Fibroblast of the aortic adventitia (primary cell): ENCODE data around the gene LRRC28. TPM values are rescaled to one million over a fixed set of nuclear protein-coding genes. Genes with fewer than 3 reads are reported as not detected.

ENCODE experiments used
- DNase-seq: peaks from one replicate; pipeline ENCODE4 v3.0.0-alpha.2; 2010; ENCODE audit warnings: low read depth
- H3K4me3 ChIP-seq: 2 replicates; pipeline ENCODE4 v1.5.1; 2011; ENCODE audit warnings: low read depth, mild to moderate bottlenecking, control low read depth, low read length, moderate library complexity
- total RNA-seq: library from RNA; depleted of rRNA; stranded (reverse); fragments of >200 nt; gene quantifications from 2 replicates; pipeline ENCODE4 v1.2.3, GENCODE V29; 2012; ENCODE audit warnings: low replicate concordance
- TF ChIP-seq, protein P1 (sequence below): IDR thresholded peaks from 2 replicates; pipeline ENCODE4 v1.5.1; 2011; ENCODE audit warnings: mild to moderate bottlenecking, low read length, control low read depth, inconsistent platforms; ENCODE audit not compliant: insufficient read depth

Gene LRRC28
- total RNA-seq, 1 donor, result 28.0 TPM

DNA sequence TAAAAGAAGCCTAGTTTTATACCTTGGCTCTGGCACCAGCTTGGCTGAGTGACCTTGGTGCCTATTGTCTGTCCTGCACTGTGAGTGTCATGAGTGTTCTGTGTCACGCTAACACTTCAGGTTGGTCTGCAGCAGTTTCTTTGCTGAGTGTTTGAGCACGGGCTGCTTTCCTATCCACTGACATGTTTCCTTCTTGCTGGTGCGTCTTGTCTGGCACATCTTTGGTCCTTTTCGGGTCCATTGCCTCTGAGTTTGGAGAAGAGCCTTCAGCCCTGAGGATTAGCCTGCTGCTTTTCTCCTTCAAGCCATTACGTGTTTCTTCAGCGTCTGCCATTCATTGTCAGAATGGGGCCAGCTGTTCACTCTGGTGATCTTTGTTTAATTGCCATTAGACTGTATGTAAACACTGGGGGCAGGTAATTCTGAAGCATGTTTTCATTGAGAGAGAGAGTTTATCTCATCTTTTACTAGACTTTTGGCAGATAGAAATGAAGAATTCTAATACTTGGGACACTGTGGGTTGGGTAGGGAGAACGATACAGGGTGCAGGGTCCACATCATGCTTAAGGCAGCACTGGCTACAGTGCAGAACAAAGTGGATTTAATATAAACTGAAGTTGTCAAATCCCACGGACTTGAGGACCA, 55.5 kb downstream of the LRRC28 start:
- no peak for DNase-seq
- no peak overlapping the region for H3K4me3 ChIP-seq
- TF ChIP-seq, protein P1, sequence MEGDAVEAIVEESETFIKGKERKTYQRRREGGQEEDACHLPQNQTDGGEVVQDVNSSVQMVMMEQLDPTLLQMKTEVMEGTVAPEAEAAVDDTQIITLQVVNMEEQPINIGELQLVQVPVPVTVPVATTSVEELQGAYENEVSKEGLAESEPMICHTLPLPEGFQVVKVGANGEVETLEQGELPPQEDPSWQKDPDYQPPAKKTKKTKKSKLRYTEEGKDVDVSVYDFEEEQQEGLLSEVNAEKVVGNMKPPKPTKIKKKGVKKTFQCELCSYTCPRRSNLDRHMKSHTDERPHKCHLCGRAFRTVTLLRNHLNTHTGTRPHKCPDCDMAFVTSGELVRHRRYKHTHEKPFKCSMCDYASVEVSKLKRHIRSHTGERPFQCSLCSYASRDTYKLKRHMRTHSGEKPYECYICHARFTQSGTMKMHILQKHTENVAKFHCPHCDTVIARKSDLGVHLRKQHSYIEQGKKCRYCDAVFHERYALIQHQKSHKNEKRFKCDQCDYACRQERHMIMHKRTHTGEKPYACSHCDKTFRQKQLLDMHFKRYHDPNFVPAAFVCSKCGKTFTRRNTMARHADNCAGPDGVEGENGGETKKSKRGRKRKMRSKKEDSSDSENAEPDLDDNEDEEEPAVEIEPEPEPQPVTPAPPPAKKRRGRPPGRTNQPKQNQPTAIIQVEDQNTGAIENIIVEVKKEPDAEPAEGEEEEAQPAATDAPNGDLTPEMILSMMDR, result no peak

- TF ChIP-seq, protein P1, result no peak
- no peak for DNase-seq
- no peak overlapping the region for H3K4me3 ChIP-seq
These were observed 56.5 kb downstream of the LRRC28 start for GRCh38 chr15:99307735-99308134.

DNA sequence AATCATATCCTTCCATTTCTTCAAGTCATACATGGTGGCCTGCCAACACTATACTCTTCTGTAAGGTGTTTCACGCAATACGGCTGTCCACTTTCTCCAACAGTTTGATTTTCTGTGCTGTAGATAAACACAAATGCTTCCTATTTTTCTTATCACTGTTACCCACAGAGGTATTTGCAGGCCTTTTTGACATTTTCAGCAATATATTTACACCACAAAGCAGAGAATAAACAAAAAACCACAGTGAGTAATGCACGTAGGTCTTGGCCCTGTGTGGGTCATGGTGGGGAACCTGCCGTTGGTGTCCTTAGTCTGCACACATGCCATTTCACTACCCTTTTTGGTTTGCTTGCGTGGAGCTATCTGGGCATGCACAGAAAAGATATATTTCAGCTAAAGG, 59.5 kb downstream of the LRRC28 start:
- H3K4me3 ChIP-seq, result no peak overlapping the region
- DNase-seq, result no peak
- TF ChIP-seq, protein P1, result no peak

DNA sequence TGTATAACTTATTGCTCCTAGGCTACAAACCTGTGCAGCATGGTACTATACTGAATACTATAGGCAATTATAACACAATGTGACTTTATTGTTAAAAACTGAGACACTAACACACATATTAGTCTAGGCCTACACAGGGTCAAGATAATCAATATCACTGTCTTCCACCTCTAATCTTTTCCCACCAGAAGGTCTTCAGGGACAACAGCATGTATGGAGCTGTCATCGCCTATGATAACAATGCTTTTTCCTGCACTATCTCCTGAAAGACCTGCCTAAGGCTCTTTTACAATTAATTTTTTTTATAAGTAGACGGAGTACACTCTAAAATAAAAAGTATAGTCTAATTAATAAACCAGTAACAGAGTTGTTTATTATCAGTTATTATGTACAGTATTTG, 60.9 kb downstream of the LRRC28 start:
- DNase-seq, result no peak
- TF ChIP-seq, protein P1, result no peak
- H3K4me3 ChIP-seq, result no peak overlapping the region

GRCh38 chr15:99312794-99313193, 61.5 kb downstream of the LRRC28 start:
- DNase-seq, result no peak
- TF ChIP-seq, protein P1, result no peak
- no peak overlapping the region for H3K4me3 ChIP-seq

DNA sequence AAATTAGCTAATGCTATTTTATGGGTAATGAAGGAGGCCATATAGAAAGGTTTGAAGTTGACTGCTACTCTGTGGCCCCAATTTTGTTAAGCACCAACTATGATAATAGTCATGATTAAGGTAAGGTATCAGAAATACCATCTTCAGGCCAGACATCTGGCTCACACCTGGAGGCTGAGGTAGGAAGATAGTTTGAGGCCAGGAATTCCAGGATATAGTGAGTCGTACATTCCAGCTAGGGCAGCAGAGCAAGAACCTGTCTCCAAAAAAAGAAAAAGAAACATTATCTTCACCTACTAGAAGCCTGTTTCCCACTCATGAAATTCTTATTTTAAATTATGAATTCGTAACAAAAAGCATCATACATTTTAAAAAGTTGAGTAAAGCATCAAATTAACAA, 64.4 kb downstream of the LRRC28 start:
- DNase-seq, result no peak
- TF ChIP-seq, protein P1, result no peak
- H3K4me3 ChIP-seq, result no peak overlapping the region
